ENCODE measurements around the gene ATG4B.
A peak's percentile ranks its signal among the peaks of the same experiment; 100 is the strongest.

Gene ATG4B

DNA sequence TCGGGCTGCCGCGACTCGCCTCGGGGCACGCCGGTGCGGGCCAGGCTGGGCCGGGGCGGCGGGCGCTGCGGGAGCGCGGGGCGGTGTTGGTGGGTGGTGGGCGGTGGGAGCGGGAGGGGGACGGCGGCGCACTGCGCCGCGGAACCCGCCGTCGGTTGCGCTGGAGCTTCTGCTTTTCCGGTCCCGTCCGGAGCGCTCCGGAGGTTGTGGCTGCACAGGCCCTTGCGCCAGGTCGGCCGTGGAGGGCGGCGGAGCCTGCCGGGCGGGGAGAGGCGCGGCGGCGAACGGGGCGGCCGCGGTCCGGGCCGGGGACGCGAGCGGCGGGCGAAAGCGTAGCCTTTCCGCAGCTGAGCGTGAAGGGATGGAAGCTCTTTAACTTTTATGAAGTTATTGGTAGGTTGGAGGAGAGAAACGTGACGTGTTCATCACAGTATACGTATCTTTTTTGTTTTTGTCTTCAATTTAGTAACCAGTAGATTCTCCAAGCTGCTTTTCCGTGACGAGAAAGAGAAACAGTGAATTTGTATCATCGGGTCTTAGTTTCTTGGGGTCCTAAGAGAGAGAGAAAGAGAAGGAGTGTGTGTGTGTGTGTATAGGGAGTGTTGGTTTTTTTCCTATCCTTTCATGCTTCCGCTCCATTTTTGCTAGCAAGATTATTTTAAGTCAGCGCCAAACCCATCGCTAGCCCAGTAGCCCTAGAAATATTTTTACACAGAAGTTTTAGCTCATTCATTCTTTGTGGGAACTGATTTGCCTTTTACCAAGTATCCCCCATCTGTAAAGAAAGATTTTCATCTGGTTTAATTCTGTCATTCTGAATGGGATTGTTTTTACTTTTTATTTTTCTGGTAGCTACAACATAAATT, 535 bp downstream of the ATG4B start:
- no peak for DNase-seq (ENCODE audit: extremely low read depth in 1 of 2, low read depth in 1 of 2)

DNA sequence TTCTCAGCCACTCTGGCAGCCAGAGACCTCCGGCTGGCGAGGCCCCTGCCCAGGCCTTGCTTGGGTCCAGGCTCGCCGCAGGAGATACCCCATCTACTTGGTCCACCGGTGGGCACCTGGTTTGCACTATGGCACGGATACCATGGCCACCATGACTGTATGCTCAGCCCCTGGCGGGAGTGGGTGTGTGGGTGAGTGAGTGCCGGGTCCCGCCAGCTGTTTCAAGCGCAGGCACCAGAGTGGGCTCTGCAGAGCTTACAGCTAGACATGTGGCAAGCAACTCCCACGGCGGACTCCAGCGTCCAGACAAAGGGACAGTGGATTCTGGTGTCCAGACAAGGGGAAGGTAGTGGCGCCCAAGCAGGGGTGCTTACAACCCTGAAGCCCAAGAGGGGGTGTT, 1.4 kb downstream of the ATG4B start:
- DNase-seq (ENCODE audit: extremely low read depth in 1 of 2, low read depth in 1 of 2) = no peak

DNA sequence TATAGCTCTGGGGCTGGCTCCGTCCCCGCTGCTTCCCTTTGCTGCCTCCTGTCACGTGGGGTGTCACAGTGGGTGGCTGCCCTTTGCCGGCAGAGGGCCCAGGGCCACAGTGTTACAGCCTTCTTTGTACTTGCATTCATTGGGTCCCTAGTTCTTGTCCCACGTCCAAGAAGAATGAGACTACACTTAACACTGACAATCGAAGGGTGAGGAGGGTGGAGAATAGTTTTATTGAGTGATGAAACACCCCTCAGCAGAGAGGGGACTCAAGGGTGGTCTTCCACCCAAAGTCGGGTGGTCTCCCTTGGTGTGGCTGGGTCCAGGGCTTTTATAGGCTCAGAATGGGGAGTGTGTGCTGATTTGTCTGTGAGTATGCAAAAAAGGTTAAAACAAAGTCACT, 1.9 kb downstream of the ATG4B start:
- DNase-seq (ENCODE audit: extremely low read depth in 1 of 2, low read depth in 1 of 2) = no peak

DNA sequence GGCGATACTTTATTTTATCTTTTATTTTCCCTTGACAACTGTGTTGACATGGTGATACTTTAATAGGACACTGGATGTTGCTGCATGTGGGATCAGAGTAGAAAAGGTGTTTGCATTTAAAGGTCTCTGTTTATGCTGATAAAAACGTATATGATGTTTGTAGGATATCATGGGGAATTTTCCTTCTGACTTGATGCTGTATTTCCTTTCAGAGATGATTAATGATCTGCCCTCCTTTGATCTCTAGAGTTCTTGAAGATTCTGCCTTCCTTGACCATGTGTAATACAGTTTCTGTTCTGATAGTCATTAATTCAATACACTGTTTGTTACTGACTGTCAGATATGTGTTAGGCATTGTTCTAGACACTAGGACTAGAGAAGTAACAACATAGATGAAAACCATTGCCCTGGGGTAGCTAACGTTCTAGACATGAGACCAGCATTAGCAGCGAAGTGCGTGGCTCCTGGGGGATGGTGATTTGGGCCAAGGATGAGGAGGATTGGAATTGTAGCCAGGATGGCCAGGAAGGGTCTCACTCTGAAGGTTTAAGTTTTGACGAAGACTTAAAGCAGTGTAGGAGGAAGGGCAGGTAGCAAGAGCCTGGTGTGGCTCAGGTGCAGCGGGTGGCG, 2.8 kb downstream of the ATG4B start:
- DNase-seq (ENCODE audit: extremely low read depth in 1 of 2, low read depth in 1 of 2) = no peak

DNA sequence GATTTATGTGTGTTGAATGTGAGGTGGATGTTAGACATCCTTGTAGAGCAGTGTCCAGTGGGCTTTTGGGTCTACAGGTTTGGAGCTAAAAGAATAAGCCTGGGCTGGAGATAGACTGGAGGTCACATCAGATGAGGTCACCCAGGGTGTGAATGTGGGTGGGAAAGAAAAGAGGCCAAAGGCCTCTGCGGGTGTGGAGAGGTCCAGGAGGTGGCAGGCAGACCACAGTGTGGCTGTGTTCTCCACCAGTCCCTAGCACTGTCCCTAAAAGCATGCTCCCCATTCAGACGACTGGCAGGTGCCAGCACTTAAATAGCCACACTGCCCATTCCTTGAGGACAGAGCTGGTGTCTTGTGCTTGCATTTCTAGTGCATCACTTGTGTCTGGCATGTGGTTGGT, 4.1 kb downstream of the ATG4B start:
- no peak for DNase-seq (ENCODE audit: extremely low read depth in 1 of 2, low read depth in 1 of 2)

DNA sequence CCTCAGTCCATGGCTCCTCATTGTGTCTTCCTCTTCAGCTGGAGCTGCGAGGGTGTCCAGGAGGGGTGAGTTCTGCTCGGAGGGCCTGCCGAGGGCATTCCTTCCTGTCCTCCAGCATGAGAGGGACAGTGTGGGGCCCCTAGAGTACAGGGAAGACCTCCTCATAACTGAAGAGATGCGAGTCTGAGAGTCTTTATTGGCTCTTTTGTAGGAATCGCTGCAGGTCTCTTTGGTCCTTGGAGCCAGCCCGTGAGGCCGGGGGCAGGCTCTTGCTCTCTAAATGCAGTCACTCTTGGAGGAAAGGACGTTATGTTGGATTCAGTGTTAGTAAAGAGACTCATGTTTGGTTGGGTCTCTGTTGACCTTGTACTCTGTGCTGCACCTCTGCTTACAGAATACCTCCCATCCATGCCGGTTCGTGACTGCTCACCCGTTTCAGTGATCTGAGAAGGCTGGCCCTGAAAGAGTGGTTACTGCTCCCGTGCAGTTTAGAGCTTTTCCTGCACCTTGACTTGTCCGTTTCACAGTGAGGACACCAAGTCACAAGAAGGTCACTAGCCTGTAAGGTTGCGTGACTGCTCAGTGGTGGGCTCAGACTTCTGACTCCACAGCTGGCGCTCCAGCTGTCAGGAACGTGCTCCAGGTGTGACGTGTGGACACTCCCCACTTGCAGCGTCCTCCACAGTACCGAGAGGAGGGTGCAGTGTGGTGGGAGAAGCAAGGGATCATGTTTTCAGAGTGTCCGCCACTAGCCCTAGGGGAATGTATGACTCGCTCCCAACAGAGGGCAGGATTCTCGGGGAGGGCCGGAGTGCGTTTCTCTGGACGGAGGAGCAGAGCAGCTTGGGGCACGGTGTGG, 7.8 kb downstream of the ATG4B start:
- no peak for DNase-seq (ENCODE audit: extremely low read depth in 1 of 2, low read depth in 1 of 2)

DNA sequence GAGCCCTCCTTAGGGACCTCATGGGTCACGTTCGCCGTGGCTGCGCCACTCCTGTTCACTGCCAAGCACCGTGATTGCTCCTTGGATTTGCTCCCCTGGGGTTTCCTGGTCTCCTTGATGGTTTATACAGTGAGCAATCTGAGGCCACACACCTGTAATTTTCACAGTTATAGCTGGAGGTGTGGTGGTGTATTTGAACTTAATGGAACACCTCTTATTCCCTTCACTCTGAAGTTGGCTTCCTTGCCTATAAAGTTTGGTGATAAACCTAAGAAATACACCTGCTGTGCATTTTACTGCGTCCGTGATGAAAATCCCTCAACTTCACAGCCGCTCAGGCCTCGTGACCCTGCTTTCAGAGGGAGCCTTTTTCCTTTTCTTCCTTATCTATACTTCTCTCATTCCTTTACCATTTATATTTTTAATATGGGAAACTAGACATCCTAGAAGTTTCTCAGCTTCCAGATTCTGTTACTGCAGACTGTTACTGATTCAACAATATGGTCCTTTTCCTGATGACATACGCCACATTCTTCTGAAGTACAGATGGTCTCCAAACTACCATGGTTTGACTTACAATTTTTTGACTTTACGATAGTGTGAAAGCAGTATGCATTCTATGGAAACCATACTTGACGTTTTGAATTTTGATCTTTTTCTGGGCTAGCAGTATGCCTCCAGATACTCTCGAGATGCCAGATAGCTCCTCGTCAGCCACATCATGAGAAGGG, 8.6 kb downstream of the ATG4B start:
- no peak for DNase-seq (ENCODE audit: extremely low read depth in 1 of 2, low read depth in 1 of 2)

DNA sequence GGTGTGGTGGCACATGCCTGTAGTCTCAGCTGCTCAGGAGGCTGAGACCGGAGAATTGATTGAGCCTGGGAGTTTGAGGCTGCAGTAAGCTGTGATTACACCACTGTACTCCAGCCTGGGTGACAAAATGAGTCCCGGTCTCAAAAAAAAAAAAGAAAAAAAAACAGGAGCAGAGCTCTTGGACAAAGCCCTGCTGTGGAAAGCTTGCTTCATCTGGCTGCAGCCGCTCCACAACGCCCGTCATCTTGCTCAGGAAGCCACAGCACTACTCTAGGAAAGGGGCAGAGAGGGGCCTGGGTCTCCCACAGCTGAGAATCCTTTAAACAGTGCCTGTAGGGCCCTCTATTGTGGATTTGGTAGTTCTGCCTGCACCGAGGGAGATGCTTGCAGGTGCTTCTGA, 11.0 kb downstream of the ATG4B start:
- no peak for DNase-seq (ENCODE audit: extremely low read depth in 1 of 2, low read depth in 1 of 2)

DNA sequence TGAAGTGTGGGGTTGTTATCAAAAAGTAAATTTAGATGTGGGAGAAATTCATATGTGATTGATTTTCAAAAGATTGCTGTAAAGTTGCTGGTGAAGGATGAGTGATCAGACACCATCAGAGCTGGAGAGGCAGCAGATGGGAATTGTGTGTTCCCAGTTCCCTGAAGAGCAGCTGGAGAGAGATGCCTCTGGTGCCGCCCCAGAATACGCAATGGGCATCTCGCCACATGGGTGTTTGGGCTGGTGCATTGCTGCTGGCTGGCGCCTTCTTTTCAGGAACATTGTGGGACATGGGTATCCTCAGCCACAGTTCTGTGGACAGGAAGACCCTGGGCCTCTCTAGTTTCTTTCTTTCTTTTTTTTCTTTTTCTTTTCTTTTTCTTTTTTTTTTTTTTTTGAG, 11.9 kb downstream of the ATG4B start:
- no peak for DNase-seq (ENCODE audit: extremely low read depth in 1 of 2, low read depth in 1 of 2)

DNA sequence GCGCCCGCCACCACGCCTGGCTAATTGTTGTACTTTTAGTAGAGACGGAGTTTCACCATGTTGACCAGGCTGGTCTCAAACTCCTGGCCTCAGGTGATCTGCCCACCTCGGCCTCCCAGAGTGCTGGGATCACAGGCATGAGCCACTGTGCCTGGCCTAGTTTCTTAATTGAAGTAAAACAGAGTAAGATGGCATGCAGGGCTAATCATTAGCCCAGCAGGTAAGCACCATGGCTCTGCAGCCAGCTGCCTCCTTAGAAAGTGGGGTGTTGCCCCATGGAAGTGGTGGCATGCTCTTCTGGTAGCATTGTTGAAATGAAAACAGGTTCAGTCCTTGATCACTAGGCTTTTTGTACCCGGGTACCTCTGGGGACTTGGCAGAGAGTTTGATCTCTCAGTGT, 12.4 kb downstream of the ATG4B start:
- DNase-seq (ENCODE audit: extremely low read depth in 1 of 2, low read depth in 1 of 2) = no peak

DNA sequence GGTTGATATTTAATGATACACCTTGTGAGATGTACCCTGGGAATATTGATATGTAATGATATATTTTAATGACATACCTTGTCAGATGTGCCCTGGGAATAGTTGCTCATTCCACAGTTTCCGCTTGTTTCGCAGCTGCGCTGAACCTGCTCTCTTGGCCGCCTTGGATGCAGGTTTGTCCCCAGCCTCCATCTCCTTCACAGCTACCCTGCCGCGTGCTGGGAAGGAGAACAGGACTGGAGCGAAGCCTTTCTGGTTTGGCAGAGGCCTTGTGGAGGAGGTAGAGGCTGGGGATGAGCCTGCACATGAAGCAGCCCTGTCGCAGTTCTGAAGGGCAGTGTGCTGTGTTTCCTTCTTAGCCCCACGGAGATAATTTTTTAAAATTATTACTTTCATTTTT, 14.6 kb downstream of the ATG4B start:
- no peak for DNase-seq (ENCODE audit: extremely low read depth in 1 of 2, low read depth in 1 of 2)

DNA sequence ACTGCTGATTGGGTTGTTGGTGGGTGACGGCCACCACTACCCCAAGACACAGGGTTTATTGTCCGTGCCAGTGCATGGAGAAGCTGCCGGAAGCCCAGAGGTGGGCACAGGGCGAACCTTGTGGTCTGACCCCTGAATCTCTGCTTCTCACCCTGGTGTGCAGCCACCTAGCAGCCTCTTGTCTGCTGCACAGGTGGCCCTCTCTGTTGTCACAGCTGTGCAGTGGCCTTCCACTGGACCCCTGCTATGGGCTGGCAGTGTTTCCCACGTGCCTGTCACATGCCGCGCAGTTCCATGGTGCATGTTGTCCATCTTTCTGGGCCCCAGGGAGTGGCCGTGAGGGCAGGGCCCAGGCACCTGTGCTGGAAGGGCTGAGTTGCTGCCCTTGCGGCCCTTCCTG, 15.2 kb downstream of the ATG4B start:
- no peak for DNase-seq (ENCODE audit: extremely low read depth in 1 of 2, low read depth in 1 of 2)

DNA sequence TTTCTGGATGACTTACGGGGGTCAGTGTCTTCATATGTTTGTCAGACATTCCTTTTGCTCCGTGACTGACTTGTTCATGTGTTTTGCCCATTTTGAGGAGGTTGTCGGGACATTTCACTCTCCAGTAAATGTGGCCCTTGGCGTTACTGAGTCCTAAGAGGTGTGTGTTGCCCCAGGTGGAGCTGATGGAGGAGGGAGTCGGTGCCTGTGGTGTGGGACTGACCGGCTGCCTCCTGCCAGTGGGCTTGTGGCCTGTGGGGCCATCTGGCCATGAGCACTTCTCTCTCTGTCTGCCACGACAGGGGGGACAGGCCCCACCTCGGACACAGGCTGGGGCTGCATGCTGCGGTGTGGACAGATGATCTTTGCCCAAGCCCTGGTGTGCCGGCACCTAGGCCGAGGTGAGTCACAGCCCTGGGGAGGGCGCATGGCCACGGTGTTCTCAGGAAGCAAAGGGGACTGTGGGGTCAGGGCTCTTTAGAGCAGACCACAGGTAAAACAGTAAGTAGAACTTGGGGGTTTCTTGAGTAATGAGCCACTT, 15.8 kb downstream of the ATG4B start:
- no peak for DNase-seq (ENCODE audit: extremely low read depth in 1 of 2, low read depth in 1 of 2)

DNA sequence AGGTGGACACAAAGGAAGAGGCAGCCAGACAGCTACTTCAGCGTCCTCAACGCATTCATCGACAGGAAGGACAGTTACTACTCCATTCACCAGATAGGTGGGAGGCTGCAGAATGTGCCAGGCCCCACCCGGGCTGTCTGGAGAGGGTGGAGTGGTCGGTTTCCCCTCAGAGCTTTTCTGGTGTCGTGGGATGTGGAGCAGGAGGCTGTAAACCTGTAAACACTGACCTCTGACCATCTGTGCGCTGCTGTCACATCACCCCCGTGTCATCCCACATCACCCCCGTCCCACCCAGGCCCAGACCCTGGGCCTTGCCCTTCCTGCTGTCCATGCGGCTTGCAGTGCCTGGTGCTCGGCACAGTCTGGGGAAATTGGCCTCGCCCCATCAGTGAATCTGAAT, 17.1 kb downstream of the ATG4B start:
- DNase-seq (ENCODE audit: extremely low read depth in 1 of 2, low read depth in 1 of 2) = no peak

DNA sequence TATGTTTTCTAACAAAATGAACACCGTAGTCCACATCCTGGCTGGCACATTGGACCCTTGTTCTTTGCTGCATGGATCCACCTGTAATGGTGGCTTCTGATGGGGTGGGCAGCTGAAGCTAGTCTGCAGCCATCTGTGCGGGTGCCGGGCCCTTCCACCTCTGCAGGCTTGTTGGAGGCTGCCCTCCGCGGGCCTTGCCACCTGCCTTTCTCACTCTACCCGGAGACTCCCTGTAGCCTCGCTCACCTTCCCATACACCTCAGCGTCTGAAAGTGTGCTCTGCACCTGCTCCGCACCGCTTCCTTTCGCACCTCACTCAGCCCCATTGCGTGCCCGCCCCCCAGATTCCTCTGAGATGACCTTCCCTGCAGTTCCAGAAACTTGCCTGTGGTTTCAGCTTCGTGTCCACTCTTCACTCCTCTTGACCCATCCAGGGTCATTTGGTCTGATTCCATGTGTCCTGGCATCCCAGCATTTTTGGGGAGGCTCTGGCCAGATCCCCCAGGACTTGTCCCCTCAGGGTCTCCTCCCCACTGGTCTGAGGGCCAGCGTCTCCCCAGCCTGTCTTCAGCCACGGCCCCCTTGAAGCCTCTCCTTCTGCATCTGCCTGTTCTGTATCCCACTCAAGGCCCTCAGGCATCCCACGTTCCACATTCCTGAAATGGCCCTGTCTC, 18.2 kb downstream of the ATG4B start:
- DNase-seq (ENCODE audit: extremely low read depth in 1 of 2, low read depth in 1 of 2) = no peak

DNA sequence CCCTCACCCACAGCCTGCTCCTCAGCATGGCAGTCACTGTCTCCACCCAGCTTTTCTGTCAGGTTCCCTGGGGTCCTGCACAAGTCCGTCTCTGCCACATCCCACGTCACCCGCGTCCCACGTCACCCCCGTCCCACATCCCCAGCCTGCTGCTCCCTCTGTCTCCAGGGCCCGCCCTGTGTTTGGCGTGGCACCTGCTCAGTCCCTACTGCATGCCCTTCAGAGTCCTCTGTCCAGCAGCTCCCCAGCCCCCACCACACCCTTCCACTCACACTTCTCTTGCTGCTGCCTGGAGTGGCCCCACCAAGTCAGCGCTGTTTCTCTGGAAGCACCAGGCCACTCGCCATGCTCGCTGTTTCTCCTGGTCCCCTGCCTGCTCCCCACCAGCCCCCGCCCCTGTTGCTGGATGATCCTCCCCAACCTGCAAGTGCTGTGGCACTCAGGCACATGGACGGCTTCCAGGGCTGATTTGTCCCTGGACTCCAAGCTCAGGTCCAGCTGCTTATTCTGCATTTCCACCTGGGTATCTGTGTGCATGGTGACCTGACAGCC, 18.8 kb downstream of the ATG4B start:
- no peak for DNase-seq (ENCODE audit: extremely low read depth in 1 of 2, low read depth in 1 of 2)

DNA sequence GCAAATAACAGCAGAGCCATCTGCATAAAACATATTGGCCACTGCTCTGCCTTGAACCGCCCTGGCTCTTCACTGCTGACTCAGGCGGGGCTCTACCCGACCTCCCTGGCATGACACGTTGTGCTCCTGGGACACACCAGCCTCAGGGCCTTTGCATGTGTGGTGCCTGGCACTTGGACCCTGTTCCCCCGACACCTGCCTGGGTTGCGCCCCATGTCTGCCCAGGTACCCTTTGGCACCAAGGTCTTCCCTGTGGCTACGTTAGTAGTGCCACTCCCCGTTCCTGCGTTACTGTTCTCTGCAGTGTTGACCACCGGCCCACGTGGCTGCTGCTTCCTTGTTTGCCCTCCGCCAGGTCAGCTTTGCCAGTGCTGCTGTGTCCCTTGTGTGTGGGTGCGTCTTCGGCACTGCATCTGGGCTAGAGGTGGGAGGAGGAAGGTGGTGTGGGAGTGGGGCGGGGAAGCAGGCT, 20.3 kb downstream of the ATG4B start:
- no peak for DNase-seq (ENCODE audit: extremely low read depth in 1 of 2, low read depth in 1 of 2)

DNA sequence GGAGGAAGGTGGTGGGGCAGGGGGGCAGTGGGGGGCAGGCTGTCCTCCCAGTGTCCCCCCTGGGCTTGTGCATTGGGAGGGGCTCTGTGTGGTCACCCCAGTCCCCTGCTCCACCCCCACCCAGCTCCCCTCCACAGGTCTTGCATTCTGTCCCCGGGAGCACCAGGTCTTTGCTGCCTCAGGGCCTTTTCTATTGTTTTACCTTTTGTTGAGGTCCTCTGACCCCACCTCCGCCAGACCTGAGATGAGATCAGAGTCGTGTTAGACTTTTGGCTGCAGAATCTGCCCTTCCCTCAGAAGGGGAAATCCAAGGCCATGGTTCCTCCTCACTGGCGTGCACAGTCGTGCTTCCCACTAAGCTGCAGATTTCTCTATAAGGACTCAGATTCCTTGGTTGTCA, 20.8 kb downstream of the ATG4B start:
- no peak for DNase-seq (ENCODE audit: extremely low read depth in 1 of 2, low read depth in 1 of 2)

DNA sequence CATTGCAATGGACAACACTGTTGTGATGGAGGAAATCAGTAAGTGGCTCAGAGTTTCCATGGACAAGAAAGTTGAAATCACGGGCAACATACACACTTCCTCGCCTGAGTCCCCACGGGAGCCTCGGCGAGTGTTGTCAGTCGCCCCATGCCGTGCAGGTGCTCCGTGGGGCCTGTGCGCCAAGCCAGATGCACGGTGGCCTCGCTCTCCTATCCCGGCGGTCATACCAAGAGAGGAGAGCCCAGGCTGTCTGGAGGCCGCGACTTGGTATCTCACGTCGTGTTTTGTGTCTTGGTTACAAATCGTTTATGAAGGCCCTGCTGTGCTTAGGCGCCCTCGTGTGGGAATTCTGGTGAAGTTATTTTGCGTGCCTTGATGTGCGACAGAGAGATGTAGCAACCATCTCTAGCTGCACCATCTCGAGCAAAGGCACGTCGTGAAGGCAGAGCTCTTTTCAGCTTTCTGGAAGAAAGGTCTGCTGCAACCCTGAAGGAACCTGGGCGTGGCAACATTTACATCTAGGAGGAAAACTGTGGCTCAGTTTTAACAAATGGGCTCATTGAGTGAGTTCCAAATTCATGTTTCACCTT, 21.8 kb downstream of the ATG4B start:
- peak in 1 of 2 donors; percentile 5 for DNase-seq (ENCODE audit: extremely low read depth in 1 of 2, low read depth in 1 of 2)

Data from activated CD8-positive, alpha-beta memory T cell treated with anti-CD3 and anti-CD28 coated beads for 1 hour (primary cell).